MCF 10A (cell line): Measurements from ENCODE around the gene NYNRIN. TPM values are rescaled to one million over a fixed set of nuclear protein-coding genes. Genes with fewer than 3 reads are reported as not detected.

ENCODE experiments used
- BruUV-seq: library from RNA; stranded (reverse); fragments of 400-500 nt; replicated peaks from 2 replicates; lab custom pipeline; 2021; lab: Mats Ljungman, UMichigan
- CTCF ChIA-PET: fragments of 300-600 bp; sonication (Branson Sonifier 250); formaldehyde crosslinking; extraction: SDS; loops from one replicate; lab custom pipeline; 2021; ENCODE audit warnings: antibody characterized with exemption, inconsistent platforms; lab: Yijun Ruan, JAX
- POLR2A ChIA-PET: fragments of 300-600, 350-650 bp; sonication (Branson Sonifier 250); formaldehyde crosslinking; extraction: SDS; loops from one replicate; lab custom pipeline; 2020; ENCODE audit warnings: antibody characterized with exemption, inconsistent platforms; lab: Yijun Ruan, JAX
- DNase-seq: peaks from one replicate; pipeline ENCODE4 v3.0.0-alpha.2; 2018; ENCODE audit not compliant: unreplicated experiment
- H3K27ac Mint-ChIP-seq: one replicate; pipeline ENCODE4 v1.8.0; 2022; ENCODE audit warnings: mild to moderate bottlenecking, low read depth, mixed read lengths; ENCODE audit not compliant: unreplicated experiment
- H3K27me3 Mint-ChIP-seq: one replicate; pipeline ENCODE4 v1.8.0; 2022; ENCODE audit warnings: mixed read lengths; ENCODE audit not compliant: insufficient read depth, unreplicated experiment
- H3K36me3 Mint-ChIP-seq: one replicate; pipeline ENCODE4 v1.8.0; 2022; ENCODE audit warnings: mild to moderate bottlenecking, moderate library complexity, mixed read lengths; ENCODE audit not compliant: insufficient read depth, unreplicated experiment
- H3K4me1 Mint-ChIP-seq: one replicate; pipeline ENCODE4 v1.8.0; 2022; ENCODE audit warnings: mixed read lengths; ENCODE audit not compliant: insufficient read depth, unreplicated experiment
- H3K4me3 Mint-ChIP-seq: one replicate; pipeline ENCODE4 v1.8.0; 2022; ENCODE audit warnings: mild to moderate bottlenecking, moderate library complexity, mixed read lengths; ENCODE audit not compliant: unreplicated experiment
- H3K9me3 Mint-ChIP-seq: one replicate; pipeline ENCODE4 v1.8.0; 2022; ENCODE audit warnings: mixed read lengths; ENCODE audit not compliant: unreplicated experiment
- intact Hi-C: fragments of 100-400 bp; cut with micrococcal nuclease; formaldehyde crosslinking; loops from 2 replicates; pipeline ENCODE4 v1.14.1; 2022
- total RNA-seq: library from RNA; stranded (reverse); gene quantifications from 2 replicates; pipeline ENCODE4 v1.2.3, GENCODE V29; 2022
- TF ChIP-seq, protein P1 (sequence below): fragments of 200-600 bp; IDR thresholded peaks from one replicate; pipeline ENCODE4 v1.8.0; 2022; ENCODE audit warnings: antibody characterized with exemption, mild to moderate bottlenecking; ENCODE audit not compliant: unreplicated experiment

The NYNRIN gene
- total RNA-seq, 1 experiment from 2014 or later: not detected

DNA sequence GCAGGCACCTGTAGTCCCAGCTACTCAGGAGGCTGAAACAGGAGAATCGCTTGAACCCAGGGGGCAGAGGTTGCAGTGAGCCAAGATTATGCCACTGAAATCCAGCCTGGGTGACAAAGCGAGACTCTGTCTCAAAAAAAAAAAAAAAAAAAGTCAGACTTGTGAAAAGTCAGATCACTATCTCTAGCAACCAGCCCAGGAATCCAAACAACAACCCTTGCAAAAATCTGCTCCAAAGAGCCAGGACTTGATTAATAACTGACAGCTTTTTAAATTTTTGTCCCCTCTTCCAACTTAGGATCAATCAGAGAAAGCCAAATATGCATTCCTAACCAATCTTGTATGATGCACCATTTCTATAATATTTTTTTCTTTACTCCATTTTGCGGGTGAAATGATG is 38.5 kb upstream of the NYNRIN start:
- intact Hi-C loops: no loop called here
- Mint-ChIP-seq H3K27me3 (no peaks in the 10 kb centered on the region), H3K4me3 (no peak overlapping the region), H3K4me1 (peaks cover 6% of the 10 kb centered on the region), H3K9me3 (no peaks in the 10 kb centered on the region), H3K27ac (no peak overlapping the region), H3K36me3 (no peaks in the 10 kb centered on the region)
- DNase-seq: no peak
- ChIA-PET POLR2A (interaction anchor here (0.6 to 1.0 kb wide), 2 partner anchors 67 to 71 kb away, joined by 3 to 4 read pairs; no protein-coding TSS in a partner anchor), CTCF (interaction anchor here (0.7 to 4.0 kb wide), 4 partner anchors 11 to 71 kb away, joined by 3 to 31 read pairs (median 4); partner anchors contain the start of gene KHNYN)
- no TSS peak for BruUV-seq
- TF ChIP-seq, protein P1, sequence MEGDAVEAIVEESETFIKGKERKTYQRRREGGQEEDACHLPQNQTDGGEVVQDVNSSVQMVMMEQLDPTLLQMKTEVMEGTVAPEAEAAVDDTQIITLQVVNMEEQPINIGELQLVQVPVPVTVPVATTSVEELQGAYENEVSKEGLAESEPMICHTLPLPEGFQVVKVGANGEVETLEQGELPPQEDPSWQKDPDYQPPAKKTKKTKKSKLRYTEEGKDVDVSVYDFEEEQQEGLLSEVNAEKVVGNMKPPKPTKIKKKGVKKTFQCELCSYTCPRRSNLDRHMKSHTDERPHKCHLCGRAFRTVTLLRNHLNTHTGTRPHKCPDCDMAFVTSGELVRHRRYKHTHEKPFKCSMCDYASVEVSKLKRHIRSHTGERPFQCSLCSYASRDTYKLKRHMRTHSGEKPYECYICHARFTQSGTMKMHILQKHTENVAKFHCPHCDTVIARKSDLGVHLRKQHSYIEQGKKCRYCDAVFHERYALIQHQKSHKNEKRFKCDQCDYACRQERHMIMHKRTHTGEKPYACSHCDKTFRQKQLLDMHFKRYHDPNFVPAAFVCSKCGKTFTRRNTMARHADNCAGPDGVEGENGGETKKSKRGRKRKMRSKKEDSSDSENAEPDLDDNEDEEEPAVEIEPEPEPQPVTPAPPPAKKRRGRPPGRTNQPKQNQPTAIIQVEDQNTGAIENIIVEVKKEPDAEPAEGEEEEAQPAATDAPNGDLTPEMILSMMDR: no peak

DNA sequence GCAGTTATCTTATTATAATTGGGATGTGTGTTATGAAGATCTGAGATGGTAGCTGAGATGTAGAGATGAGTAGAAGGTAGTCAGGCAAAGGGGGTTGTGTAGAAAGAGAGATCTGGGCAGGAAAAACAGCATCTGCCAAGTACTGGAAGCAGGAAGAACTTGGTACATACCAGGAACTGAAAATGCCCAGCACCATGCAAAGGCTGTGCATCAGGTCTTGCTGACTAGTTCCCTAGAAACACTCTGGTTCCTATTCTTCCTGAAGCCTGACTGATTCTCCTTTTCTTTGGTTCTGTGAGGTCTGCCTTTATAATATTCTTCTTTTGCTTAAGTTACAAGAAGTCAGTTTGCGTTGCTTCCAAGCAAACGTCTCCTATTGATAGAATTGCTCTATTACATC is 37.5 kb upstream of the NYNRIN start:
- Mint-ChIP-seq H3K27ac (no peak overlapping the region), H3K36me3 (no peaks in the 10 kb centered on the region), H3K9me3 (no peaks in the 10 kb centered on the region), H3K4me3 (no peak overlapping the region), H3K27me3 (no peaks in the 10 kb centered on the region), H3K4me1 (peaks cover 14% of the 10 kb centered on the region)
- intact Hi-C loops: no loop called here
- ChIA-PET CTCF (interaction anchor here (0.6 to 4.0 kb wide), 8 partner anchors 9 to 209 kb away, joined by 3 to 31 read pairs (median 12); partner anchors contain the start of genes ADCY4, CIDEB and KHNYN), POLR2A (interaction anchor here (1.0 to 1.5 kb wide), 6 partner anchors 9 to 81 kb away, joined by 3 to 7 read pairs (median 3); partner anchors contain the start of gene SDR39U1)
- TF ChIP-seq, protein P1: no peak
- no TSS peak for BruUV-seq
- DNase-seq: no peak

DNA sequence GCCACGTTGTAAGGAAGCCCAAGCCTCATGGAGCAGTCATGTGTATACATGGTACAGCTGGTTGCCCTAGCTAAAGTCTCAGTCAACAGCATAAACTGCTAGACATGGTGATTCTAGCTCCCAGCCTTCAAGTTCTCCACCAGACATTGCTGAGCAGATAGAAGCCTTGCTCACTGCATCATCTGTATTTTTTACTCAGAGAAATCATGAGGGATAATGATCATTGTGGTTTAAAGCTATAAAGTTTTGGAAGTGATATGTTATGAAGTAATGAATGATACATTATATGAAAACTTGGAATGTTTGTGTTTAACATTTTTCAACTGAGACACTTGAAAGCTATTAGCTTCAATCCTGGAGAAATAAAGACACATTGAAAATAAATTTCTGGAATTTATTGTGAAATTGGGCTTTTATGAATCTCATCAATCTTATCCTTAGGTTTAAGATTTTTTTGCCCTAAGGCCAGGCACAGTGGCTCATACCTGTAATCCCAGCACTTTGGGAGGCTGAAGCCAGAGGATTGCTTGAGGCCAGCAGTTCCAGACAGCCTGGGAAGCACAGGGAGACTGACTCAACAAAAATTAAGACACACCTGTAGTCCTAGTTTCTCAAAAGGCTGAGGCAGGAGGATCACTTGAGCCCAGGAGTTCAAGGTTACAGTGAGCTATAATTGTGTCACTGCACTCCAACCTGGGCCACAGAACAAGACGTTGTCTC is 36.4 kb upstream of the NYNRIN start:
- H3K27me3 Mint-ChIP-seq: no peaks in the 10 kb centered on the region
- DNase-seq: no peak
- intact Hi-C loops: no loop called here
- H3K4me1 Mint-ChIP-seq: peaks cover 22% of the 10 kb centered on the region
- POLR2A ChIA-PET: interaction anchor here (0.7 to 1.5 kb wide), 6 partner anchors 11 to 80 kb away, joined by 3 to 7 read pairs (median 3); partner anchors contain the start of genes DHRS1, NOP9 and SDR39U1
- H3K9me3 Mint-ChIP-seq: no peaks in the 10 kb centered on the region
- CTCF ChIA-PET: interaction anchor here (0.5 to 4.0 kb wide), 10 partner anchors 9 to 1764 kb away, joined by 3 to 31 read pairs (median 10); partner anchors contain the start of genes ADCY4, CIDEB and KHNYN
- no peak overlapping the region for H3K27ac Mint-ChIP-seq
- TF ChIP-seq, protein P1: no peak
- H3K36me3 Mint-ChIP-seq: peaks cover 7% of the 10 kb centered on the region
- no peak overlapping the region for H3K4me3 Mint-ChIP-seq
- BruUV-seq: no TSS peak

DNA sequence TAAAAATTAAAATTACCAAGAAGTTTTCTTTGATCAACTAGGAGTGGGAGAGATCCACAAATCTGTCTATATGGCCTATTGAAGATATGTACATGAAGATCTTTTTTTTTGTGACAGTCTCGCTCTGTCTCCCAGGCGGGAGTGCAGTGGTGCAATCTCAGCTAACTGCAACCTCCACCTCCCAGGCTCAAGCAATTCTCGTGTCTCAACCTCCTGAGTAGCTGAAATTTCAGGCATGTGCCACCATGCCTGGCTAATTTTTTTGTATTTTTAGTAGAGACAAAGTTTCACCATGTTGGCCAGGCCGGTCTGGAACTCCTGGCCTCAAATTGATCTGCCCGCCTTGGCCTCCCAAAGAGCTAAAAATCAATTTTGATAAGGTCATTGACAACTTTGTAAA is 35.4 kb upstream of the NYNRIN start:
- TF ChIP-seq, protein P1: no peak
- ChIA-PET POLR2A (interaction anchor here (1.2 kb wide), 1 partner anchor 79 kb away, joined by 3 read pairs; the partner anchor contains the start of gene SDR39U1), CTCF (interaction anchor here (0.6 to 4.0 kb wide), 9 partner anchors 8 to 1812 kb away, joined by 3 to 31 read pairs (median 8); partner anchors contain the start of genes ADCY4 and KHNYN)
- DNase-seq: no peak
- peaks cover 24% of the 10 kb centered on the region for H3K4me1 Mint-ChIP-seq
- H3K27me3 Mint-ChIP-seq: no peaks in the 10 kb centered on the region
- peaks cover 7% of the 10 kb centered on the region for H3K36me3 Mint-ChIP-seq
- intact Hi-C loops: no loop called here
- no peaks in the 10 kb centered on the region for H3K9me3 Mint-ChIP-seq
- H3K4me3 Mint-ChIP-seq: no peak overlapping the region
- no TSS peak for BruUV-seq
- no peak overlapping the region for H3K27ac Mint-ChIP-seq
